ENCODE results near the gene METTL25B.

The METTL25B gene

GRCh38 chr1:156693848-156694689, 34.2 kb upstream of the METTL25B start:
- no peak for TF ChIP-seq CTCF (conservative IDR thresholded peaks at IDR 0.05; ENCODE audit: low read depth, low read length)
- no peak for DNase-seq (ENCODE audit: low read depth)
- H3K4me3 ChIP-seq (ENCODE audit: low read length): no peak overlapping the region

- H3K4me3 ChIP-seq (ENCODE audit: low read length): no peak overlapping the region
- no peak for DNase-seq (ENCODE audit: low read depth)
- no peak for TF ChIP-seq CTCF (conservative IDR thresholded peaks at IDR 0.05; ENCODE audit: low read depth, low read length)
These were observed 33.6 kb upstream of the METTL25B start for GRCh38 chr1:156694690-156694962.

GRCh38 chr1:156696755-156697154, 31.5 kb upstream of the METTL25B start:
- no peak for DNase-seq (ENCODE audit: low read depth)
- H3K4me3 ChIP-seq (ENCODE audit: low read length): no peak overlapping the region
- no peak for TF ChIP-seq CTCF (conservative IDR thresholded peaks at IDR 0.05; ENCODE audit: low read depth, low read length)

- no peak for DNase-seq (ENCODE audit: low read depth)
- TF ChIP-seq CTCF (conservative IDR thresholded peaks at IDR 0.05; ENCODE audit: low read depth, low read length): no peak
- no peak overlapping the region for H3K4me3 ChIP-seq (ENCODE audit: low read length)
These were observed 30.8 kb upstream of the METTL25B start for GRCh38 chr1:156697481-156697880.

- no peak for TF ChIP-seq CTCF (conservative IDR thresholded peaks at IDR 0.05; ENCODE audit: low read depth, low read length)
- no peak overlapping the region for H3K4me3 ChIP-seq (ENCODE audit: low read length)
- DNase-seq (ENCODE audit: low read depth): no peak
These were observed 29.3 kb upstream of the METTL25B start for GRCh38 chr1:156698995-156699394.

GRCh38 chr1:156700736-156701531, 27.3 kb upstream of the METTL25B start:
- TF ChIP-seq CTCF (conservative IDR thresholded peaks at IDR 0.05; ENCODE audit: low read depth, low read length): no peak
- H3K4me3 ChIP-seq (ENCODE audit: low read length): no peak overlapping the region
- DNase-seq (ENCODE audit: low read depth): no peak

GRCh38 chr1:156703336-156703735, 24.9 kb upstream of the METTL25B start:
- TF ChIP-seq CTCF (conservative IDR thresholded peaks at IDR 0.05; ENCODE audit: low read depth, low read length): no peak
- no peak for DNase-seq (ENCODE audit: low read depth)
- H3K4me3 ChIP-seq (ENCODE audit: low read length): peak overlapping the region; percentile 54
